ENCODE data around the gene SAXO2.
"Not testable (repeated sequence)": the region's sequence is repeated elsewhere in the genome, so short reads cannot be mapped to it uniquely, and the experiment has no call there.

- not testable (repeated sequence) for TF ChIP-seq EZH2 (IDR thresholded peaks at IDR 0.05; ENCODE audit: borderline replicate concordance, insufficient read depth, low read depth, low read length, poor library complexity, severe bottlenecking); CTCF (IDR thresholded peaks at IDR 0.05)
These were observed 70.3 kb downstream of the SAXO2 start for GRCh38 chr15:82332711-82333602.
